Ovary (tissue), 9 donors: ENCODE data around the gene SVOPL. TPM values are rescaled to one million over a fixed set of nuclear protein-coding genes. Genes with fewer than 3 reads are reported as not detected.
"Not testable (repeated sequence)": the region's sequence is repeated elsewhere in the genome, so short reads cannot be mapped to it uniquely, and the experiment has no call there.

Experiments
- DNase-seq, 5 donors: peaks; one replicate each; pipeline ENCODE4 v3.0.0-alpha.2; 2019 to 2020
- H3K27ac ChIP-seq, 2 donors: fragments of 200-600 bp; one replicate each; pipeline versions ENCODE4 v1.5.1 to v1.8.0; 2019 to 2022
- H3K27me3 ChIP-seq: fragments of 200-600 bp; one replicate; pipeline ENCODE4 v1.8.0; 2022
- H3K36me3 ChIP-seq: fragments of 200-600 bp; sonication (generic); one replicate; pipeline ENCODE4 v1.5.1; 2019
- H3K4me1 ChIP-seq: one replicate; pipeline ENCODE4 v1.8.1; 2013; ENCODE audit warnings: mild to moderate bottlenecking, moderate library complexity; ENCODE audit not compliant: insufficient read depth
- H3K4me3 ChIP-seq: fragments of 200-600 bp; sonication (generic); one replicate; pipeline ENCODE4 v1.5.1; 2017
- H3K9me3 ChIP-seq, 2 donors: fragments of 200-600 bp in 1 of 2; sonication (generic) in 1 of 2; one replicate each; pipeline versions ENCODE4 v1.5.1 to v1.8.1; 2013 to 2019; ENCODE audit warnings: mild to moderate bottlenecking in 1 of 2, moderate library complexity in 1 of 2
- EP300 ChIP-seq: sonication (generic); formaldehyde crosslinking; IDR thresholded peaks from one replicate; pipeline ENCODE4 v1.6.1; 2017; ENCODE audit warnings: antibody characterized with exemption
- POLR2A ChIP-seq: fragments of 450-650 bp; IDR thresholded peaks from one replicate; pipeline ENCODE4 v1.6.1; 2017; ENCODE audit warnings: antibody characterized with exemption, mild to moderate bottlenecking, moderate library complexity
- WGBS, 3 donors: extraction: QIAGEN DNeasy Blood & Tissue Kit in 1 of 3; methylation state at CpG; one replicate each; pipeline versions ENCODE4 v1.1.5 to v1.1.7; 2013 to 2017; 5-methylcytosine and 5-hydroxymethylcytosine counted together
- intact Hi-C, 4 donors: fragments of 100-400 bp; cut with DNase I; formaldehyde crosslinking; loops; one replicate each; pipeline versions ENCODE4 v1.11.0 to v1.15.1; 2022 to 2023
- polyA plus RNA-seq, 2 donors: library from polyadenylated mRNA; stranded (reverse); fragments of 200-250 nt in 1 of 2; fragments of 350-450 nt in 1 of 2; fragmentation: Illumina TruSeq in 1 of 2; extraction: RNeasy Lipid Tissue Mini Kit (QIAGEN cat#74804) in 1 of 2; gene quantifications; one replicate each; pipeline ENCODE4 v1.2.3, GENCODE V29; 2013 to 2014
- total RNA-seq, 7 donors: library from RNA; depleted of rRNA in 2 of 7; stranded (reverse); fragments of >200 nt in 2 of 7; fragmentation: NEBNext Ultra II Directional in 3 of 7; extraction: Animal tissue kit (Norgen Biotek cat#: 25700) in 3 of 7; gene quantifications; one replicate each; pipeline versions ENCODE4 v1.1.0 to v1.2.4, GENCODE V29; 2016 to 2023
- TF ChIP-seq, protein P1 (sequence below), 3 donors: fragments of 450-650 bp in 2 of 3; fragments of 200-600 bp in 1 of 3; IDR thresholded peaks; one replicate each; pipeline versions ENCODE4 v1.5.1 to v1.8.0; 2016 to 2022; ENCODE audit warnings: antibody characterized with exemption in 3 of 3, mild to moderate bottlenecking in 1 of 3
- donor health status: DM: no; HTN: no; CAD: no; lungs with moderate emphysema.
- donor health status: DM: no; HTN: no; CAD: no.
- donor health status: Bipolar disorder and iron deficiency.
- donor health status: DM: yes; HTN: yes; CAD: no.
- donor health status: DM: no; HTN: no; CAD: no.
- donor health status: DM: yes; HTN: yes; CAD: no.

SVOPL gene
- total and polyA plus RNA-seq, 9 donors, result 0.08 to 1.3 (median 0.85) TPM; not detected in 1

- H3K27ac ChIP-seq, result peak overlapping the region in 1 of 2 donors; percentile 43
- no peaks in the 10 kb centered on the region for H3K9me3 ChIP-seq
- H3K4me1 ChIP-seq, result no peaks in the 10 kb centered on the region
- intact Hi-C loops, result loop anchor here in 2 of 4 donors (10.0 kb wide), 3 partner anchors 274 to 824 kb away; partner anchors contain the start of genes CREB3L2 (in 1 of the 2) and TRIM24 (in 1 of the 2)
- H3K36me3 ChIP-seq, result no peaks in the 10 kb centered on the region
- H3K27me3 ChIP-seq, result no peaks in the 10 kb centered on the region
- DNase-seq, result peak; percentile 82 to 93 (median 88)
- TF ChIP-seq POLR2A, result no peak
- TF ChIP-seq, protein P1, sequence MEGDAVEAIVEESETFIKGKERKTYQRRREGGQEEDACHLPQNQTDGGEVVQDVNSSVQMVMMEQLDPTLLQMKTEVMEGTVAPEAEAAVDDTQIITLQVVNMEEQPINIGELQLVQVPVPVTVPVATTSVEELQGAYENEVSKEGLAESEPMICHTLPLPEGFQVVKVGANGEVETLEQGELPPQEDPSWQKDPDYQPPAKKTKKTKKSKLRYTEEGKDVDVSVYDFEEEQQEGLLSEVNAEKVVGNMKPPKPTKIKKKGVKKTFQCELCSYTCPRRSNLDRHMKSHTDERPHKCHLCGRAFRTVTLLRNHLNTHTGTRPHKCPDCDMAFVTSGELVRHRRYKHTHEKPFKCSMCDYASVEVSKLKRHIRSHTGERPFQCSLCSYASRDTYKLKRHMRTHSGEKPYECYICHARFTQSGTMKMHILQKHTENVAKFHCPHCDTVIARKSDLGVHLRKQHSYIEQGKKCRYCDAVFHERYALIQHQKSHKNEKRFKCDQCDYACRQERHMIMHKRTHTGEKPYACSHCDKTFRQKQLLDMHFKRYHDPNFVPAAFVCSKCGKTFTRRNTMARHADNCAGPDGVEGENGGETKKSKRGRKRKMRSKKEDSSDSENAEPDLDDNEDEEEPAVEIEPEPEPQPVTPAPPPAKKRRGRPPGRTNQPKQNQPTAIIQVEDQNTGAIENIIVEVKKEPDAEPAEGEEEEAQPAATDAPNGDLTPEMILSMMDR (IDR thresholded peaks at IDR 0.05), result peak; percentile 66 to 82 (median 75)
- no peak for TF ChIP-seq EP300
- H3K4me3 ChIP-seq, result no peak overlapping the region
- 12 to 22% (median 15%) methylated on average over 14 of the region's 14 CpGs for WGBS, 3 donors
Measured at GRCh38 chr7:138738551-138739335, 37.6 kb upstream of the SVOPL start.

DNA sequence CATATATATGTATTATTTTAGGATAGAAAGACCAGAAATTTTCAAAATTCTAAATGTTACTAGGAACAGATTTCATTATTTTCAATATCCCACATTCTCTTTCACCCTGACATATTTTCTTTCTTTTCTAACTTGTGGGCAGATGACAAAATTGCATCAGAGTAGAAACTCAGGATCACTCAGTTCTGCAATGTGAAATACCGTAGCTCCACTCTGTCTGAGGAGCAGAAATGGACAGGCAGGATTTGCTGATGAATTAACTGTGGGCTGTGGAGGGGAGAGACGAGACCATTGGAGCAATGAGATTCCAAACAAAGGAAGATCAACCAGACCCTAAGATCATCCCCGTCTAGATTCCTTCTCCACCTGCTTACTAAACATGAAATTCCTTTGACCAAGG lies 37.0 kb upstream of the SVOPL start:
- Histone ChIP-seq H3K4me3 (no peak overlapping the region), H3K36me3 (no peaks in the 10 kb centered on the region), H3K4me1 (no peaks in the 10 kb centered on the region), H3K9me3 (no peaks in the 10 kb centered on the region), H3K27me3 (no peaks in the 10 kb centered on the region), H3K27ac (peak overlapping the region in 1 of 2 donors; percentile 43)
- DNase-seq, result no peak
- intact Hi-C loops, result loop anchor here in 2 of 4 donors (10.0 kb wide), 3 partner anchors 273 to 823 kb away; partner anchors contain the start of genes CREB3L2 (in 1 of the 2) and TRIM24 (in 1 of the 2)
- TF ChIP-seq POLR2A (no peak), EP300 (no peak)
- TF ChIP-seq, protein P1 (IDR thresholded peaks at IDR 0.05), result no peak
- 26 to 45% (median 32%) methylated on average over 3 of the region's 3 CpGs for WGBS, 3 donors

GRCh38 chr7:138735399-138735798 lies 34.2 kb upstream of the SVOPL start:
- TF ChIP-seq EP300 (no peak), POLR2A (no peak)
- TF ChIP-seq, protein P1 (IDR thresholded peaks at IDR 0.05), result no peak
- Histone ChIP-seq H3K36me3 (no peaks in the 10 kb centered on the region), H3K4me3 (no peak overlapping the region), H3K4me1 (no peaks in the 10 kb centered on the region), H3K27me3 (no peaks in the 10 kb centered on the region), H3K9me3 (no peaks in the 10 kb centered on the region), H3K27ac (no peak overlapping the region)
- intact Hi-C loops, result loop anchor here in 2 of 4 donors (10.0 kb wide), 3 partner anchors 271 to 821 kb away; partner anchors contain the start of genes CREB3L2 (in 1 of the 2) and TRIM24 (in 1 of the 2)
- 69 to 80% (median 72%) methylated on average over 6 of the region's 6 CpGs for WGBS, 3 donors
- no peak for DNase-seq

DNA sequence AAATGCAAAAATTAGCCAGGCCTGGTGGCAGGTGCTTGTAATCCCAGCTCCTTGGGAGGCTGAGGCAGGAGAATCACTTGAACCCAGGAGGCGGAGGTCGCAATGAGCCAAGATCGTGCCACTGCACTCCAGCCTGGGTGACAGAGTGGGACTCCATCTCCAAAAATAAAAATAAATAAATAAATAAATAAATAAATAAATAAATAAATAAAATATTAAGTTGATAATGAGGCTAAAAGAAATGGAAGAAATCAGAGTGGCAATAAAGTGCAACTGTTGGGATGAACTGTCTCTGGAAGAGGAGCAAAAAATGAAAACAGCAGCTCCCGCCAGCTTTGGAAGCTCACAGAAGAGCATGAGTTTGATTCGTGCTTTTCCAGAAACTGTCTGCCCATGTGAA lies 30.6 kb upstream of the SVOPL start:
- 84 to 88% (median 85%) methylated on average over 5 of the region's 5 CpGs for WGBS, 3 donors
- not testable (repeated sequence) for H3K4me3 ChIP-seq, H3K27me3 ChIP-seq, H3K4me1 ChIP-seq, H3K27ac ChIP-seq, DNase-seq, H3K36me3 ChIP-seq, H3K9me3 ChIP-seq
- intact Hi-C loops, result loop anchor here in 2 of 4 donors (10.0 kb wide), 3 partner anchors 267 to 817 kb away; partner anchors contain the start of genes CREB3L2 (in 1 of the 2) and TRIM24 (in 1 of the 2)

GRCh38 chr7:138729444-138729843 lies 28.3 kb upstream of the SVOPL start:
- no peak overlapping the region for H3K4me3 ChIP-seq
- H3K9me3 ChIP-seq, result no peaks in the 10 kb centered on the region
- DNase-seq, result no peak
- H3K27me3 ChIP-seq, result no peaks in the 10 kb centered on the region
- 73 to 75% (median 74%) methylated on average over 9 of the region's 9 CpGs for WGBS, 3 donors
- H3K27ac ChIP-seq, result no peak overlapping the region
- H3K36me3 ChIP-seq, result no peaks in the 10 kb centered on the region
- intact Hi-C loops, result no loop called here
- TF ChIP-seq, protein P1 (IDR thresholded peaks at IDR 0.05), result no peak
- TF ChIP-seq POLR2A (no peak), EP300 (no peak)
- H3K4me1 ChIP-seq, result no peaks in the 10 kb centered on the region
